ENCODE measurements around the gene SCG5.

- TF ChIP-seq CTCF (IDR thresholded peaks at IDR 0.05; ENCODE audit: low read depth, low read length), result no peak
- TF ChIP-seq EZH2phosphoT487 (IDR thresholded peaks at IDR 0.05; ENCODE audit: low read depth), result no peak
These were observed 4.5 kb upstream of the SCG5 start for GRCh38 chr15:32636908-32637567.

Data from OCI-LY3 (cell line).